ENCODE results near the gene SLC15A1. TPM values are rescaled to one million over a fixed set of nuclear protein-coding genes. Genes with fewer than 3 reads are reported as not detected.

SLC15A1 gene, protein sequence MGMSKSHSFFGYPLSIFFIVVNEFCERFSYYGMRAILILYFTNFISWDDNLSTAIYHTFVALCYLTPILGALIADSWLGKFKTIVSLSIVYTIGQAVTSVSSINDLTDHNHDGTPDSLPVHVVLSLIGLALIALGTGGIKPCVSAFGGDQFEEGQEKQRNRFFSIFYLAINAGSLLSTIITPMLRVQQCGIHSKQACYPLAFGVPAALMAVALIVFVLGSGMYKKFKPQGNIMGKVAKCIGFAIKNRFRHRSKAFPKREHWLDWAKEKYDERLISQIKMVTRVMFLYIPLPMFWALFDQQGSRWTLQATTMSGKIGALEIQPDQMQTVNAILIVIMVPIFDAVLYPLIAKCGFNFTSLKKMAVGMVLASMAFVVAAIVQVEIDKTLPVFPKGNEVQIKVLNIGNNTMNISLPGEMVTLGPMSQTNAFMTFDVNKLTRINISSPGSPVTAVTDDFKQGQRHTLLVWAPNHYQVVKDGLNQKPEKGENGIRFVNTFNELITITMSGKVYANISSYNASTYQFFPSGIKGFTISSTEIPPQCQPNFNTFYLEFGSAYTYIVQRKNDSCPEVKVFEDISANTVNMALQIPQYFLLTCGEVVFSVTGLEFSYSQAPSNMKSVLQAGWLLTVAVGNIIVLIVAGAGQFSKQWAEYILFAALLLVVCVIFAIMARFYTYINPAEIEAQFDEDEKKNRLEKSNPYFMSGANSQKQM
- total RNA-seq (2014; rRNA removed; shearing (Covaris generic)), result not detected in 2 replicates
- not detected in 2 replicates for polyA plus RNA-seq (2014; cell fraction: nucleus; rRNA removed)

DNA sequence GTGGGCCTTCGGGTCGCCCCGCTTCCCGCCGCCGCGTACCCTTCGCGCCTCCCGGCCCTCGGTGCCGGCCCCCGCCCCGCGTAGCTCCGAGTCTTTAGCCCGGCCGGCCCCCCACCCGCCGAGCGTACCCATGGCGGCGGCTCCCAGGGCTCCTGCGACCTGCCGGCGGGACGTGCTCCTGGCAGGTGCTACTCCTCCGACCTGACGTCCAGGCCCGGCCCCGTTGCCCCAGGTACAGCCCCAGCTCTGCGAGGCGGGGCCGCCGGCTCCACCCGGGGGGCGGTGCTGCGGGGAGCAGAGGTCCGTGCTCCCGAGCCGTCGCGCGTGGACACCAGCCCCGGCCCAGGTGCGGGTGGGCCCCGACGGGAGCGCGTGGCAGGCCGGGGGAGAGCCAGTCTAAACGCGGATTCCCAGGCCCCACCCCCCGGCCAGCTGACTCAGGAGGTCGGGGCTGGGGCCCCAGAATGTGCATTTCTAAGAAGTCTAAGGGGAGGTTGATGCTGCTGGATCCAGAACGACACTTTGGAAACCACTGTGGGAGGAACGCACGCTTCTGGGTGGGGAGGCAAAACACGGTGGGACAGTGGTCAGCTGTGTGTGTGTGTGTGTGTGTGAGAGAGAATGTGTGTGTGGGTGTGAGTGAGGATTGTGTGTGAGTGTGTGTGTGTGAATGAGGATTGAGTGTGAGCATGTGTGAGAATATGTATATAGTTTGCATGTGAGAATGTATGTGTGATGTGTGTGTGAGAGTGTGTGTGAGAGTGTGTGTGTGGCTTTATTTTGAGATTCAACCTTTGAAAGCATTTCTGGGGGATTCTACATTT lies at the start of gene SLC15A1:
Gene SLC15A1 (minus strand): TSS at position 206 of the 824 bp plus-strand sequence. CDS start 74 bp downstream, at position 132.
- DNase-seq (ENCODE audit: extremely low read depth, low read depth), result no peak

DNA sequence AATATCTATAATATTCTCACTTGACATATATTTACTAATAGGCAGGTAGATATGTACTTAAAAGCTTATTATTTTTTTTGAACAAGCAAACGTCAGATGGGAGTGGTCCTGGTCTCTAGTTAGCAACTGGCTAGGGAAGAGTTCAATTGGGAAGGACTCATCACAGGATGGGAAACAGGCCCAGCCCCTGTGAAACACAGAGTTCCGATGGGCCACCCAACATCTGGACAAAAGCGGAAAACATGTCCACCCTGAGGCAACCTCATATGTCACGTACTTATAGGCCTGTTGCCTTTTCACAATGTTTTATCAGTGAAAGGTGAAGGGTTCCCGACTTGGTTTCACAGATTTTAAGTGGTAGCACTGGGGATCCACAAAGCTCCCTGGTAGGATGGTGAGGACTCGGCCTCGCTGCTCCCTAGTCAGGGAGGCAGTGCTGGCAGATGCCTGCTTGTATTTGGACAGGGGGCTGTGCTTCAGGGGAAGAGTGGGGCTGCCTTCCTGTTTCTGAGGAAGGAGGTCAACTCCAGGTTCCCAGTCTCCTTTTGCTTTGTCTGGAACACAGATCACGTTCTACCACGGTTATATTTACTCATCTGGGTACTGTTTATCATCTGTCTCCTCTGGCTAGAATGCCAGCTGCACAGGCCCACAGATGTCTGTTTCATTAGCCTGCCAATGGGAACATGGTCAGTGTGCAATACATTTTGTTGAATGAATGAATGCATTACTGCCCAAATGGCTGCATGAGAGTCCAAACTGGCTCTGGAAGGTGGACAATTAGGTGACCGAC lies 49.4 kb upstream of the SLC15A1 start:
- DNase-seq (ENCODE audit: extremely low read depth, low read depth), result no peak

DNA sequence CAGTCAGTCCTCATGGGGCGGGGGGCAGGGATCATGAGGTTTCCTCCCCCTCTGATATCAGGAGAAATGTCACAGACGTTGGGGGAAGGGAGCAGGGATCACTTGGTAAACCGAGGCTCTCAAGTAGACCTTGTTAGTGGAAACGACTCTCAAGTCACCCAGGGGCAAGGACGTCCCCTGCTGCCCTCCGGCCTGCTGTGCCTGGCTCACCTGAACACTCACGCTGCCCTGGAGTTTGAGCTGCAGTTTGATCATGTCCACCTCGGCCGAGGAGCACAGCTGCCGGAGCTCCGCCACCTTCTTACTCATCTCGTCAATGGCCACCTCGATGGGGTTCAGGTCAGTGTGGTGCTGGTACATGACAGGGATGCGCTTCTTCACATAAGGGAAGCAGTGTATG lies 47.6 kb upstream of the SLC15A1 start:
- DNase-seq (ENCODE audit: extremely low read depth, low read depth), result no peak

DNA sequence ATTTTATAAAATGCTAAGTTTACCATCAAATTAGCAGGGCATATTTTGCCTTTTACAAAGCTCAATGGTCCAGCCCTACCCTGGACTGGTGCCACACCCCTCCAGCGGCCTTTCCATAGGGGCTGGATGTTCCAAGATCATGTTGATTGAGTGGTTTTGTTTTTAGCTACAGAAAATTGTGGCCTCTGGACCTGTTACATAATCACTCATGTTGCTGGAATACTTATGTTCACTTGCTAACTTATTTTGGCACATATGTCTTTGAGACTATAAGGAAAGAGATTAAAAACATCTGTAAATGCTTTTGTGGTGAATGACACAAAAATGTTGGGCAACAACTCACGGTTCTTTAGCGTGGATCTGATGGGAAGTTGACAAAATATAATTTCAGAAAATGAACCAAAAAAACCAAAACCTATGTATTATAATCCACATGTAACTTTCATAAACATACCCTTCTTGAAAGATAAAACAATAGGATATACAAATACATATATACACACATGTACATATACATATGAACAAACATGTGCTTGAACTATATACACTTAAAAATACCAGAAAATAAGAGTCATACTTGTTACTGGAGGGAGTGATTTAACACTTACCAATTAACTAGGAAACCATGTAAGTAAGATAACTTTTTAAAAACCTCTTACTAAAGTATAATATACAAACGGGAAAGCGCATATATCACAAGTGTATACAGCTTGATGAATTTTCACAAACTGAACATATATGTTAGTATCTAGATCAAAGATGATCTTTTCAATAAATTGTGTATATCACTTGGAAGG lies 46.6 kb upstream of the SLC15A1 start:
- DNase-seq (ENCODE audit: extremely low read depth, low read depth), result no peak

DNA sequence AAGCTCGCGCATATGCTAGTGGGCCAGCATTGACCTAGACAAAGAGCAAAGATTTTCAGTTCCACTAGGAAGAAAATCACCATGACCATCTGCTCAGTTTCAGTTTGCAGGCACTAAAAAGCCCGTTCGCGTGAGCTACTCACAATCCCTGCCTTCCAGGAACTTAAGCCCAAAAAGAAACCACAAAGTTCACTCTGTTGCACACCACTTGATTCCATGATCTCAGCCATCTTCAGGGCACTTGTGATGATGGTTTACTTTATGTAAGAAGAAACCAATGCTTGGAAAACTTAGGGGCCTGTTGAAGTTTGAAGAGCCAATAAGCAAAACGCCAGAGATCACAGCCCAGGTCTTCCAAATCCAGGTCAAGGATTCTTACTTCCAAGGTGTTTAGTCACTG lies 45.0 kb upstream of the SLC15A1 start:
- DNase-seq (ENCODE audit: extremely low read depth, low read depth), result no peak

DNA sequence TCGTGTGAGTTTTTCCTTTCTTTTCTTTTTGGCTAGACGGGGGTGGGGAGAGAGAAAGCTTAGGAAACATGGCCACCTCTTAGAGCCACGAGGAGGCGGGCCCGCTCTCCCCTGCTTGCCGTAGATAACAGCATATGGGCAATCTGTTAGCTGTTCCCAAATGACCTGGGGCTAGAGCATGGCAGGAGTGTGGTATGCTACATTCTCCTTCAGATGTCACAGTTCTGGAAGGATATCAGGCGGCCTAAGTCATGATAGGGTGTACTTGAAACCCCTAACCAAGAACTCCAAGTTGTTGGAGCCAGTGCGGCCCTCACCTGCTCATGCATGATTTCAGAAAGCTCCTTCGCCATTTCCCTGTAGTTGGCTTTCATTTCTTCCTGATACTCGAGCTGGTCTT lies 44.3 kb upstream of the SLC15A1 start:
- no peak for DNase-seq (ENCODE audit: extremely low read depth, low read depth)

DNA sequence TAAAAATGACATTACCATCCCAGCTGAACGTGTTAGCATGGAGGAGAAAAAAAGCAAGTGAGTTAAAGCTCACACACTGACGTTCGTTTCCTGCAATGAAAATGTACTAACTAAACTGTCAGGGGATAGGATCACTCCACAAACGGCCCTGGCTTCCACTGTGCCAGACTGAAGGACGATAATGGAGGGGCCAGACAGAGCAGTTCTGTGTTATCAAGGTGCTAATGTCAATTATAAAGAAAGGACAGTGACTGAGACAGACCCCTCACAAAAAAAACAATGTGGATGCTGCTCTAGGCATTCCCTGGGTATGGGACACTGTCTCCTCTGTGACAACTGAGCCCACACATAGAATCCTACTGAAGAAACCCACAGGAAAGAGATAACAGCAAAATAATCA lies 43.7 kb upstream of the SLC15A1 start:
- DNase-seq (ENCODE audit: extremely low read depth, low read depth), result no peak

DNA sequence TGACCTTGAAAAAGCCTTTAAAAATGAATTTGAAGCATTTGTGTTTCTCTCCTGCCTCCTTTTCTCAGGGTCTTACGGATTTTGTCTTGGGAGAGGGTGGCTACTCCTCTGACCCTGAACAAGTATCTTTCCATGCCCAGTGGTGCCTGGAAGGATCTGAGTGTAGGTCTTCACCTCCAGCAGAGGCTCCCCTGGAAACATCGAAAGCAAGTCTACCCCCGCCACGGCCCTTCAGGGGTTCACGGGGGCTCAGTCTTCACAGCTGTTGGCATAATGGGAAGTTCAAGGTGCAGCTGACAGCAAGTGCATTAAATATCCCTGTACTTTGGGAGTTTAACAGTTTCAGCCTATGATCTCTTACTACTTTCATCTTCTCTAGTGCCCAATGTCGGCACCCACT lies 42.7 kb upstream of the SLC15A1 start:
- DNase-seq (ENCODE audit: extremely low read depth, low read depth), result no peak

DNA sequence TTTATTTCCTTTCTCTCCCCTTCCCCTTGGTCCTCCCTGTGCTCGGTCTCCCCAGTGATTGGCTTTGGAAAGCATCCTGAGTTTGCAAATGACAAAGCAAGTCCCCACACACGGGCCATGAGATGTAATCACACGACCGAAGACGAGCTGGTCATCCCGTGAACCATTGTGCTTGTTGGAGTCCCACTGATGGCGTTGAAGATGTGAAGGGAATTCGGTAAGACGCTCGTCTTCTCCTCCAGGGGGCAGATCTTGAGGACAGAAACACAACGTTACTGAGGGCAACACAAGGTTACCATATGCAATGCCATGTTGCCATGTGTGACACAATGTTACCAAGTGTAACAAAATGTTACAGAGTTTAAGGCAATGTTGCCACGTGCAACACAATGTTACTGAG lies 42.0 kb upstream of the SLC15A1 start:
- DNase-seq (ENCODE audit: extremely low read depth, low read depth), result no peak

DNA sequence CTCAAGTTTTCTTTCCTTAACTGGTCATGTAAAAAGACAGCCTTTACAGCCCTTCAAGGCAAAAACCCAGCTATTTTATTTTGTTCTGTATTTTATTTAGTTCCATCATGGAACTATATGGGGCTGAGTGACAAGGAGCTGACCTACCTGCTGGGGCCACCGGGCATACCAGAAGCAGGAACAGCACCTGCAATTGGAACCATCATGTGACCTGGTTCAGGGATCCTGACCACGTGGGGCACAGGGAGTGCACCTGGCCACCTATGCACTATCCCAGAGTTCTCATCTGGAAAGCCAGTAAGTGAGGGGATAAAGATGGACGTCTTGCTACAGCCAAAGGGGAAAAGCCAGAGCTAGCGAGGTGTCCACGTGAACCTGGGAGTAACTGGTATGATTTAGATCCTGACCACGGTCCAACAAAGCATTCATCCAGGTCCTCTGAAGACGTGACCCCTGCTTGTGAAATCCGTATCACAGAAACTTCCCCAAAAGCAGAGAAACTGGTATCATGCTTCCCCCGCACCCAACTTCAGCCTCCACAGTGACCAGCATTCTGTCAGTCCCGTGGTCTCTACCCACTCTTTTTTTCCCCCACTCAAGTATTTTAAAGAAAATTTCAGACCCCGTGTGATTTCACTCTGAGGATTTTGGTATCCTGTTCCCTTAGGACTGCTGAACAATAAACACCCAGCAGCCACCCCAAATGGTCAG lies 40.5 kb upstream of the SLC15A1 start:
- DNase-seq (ENCODE audit: extremely low read depth, low read depth), result no peak

DNA sequence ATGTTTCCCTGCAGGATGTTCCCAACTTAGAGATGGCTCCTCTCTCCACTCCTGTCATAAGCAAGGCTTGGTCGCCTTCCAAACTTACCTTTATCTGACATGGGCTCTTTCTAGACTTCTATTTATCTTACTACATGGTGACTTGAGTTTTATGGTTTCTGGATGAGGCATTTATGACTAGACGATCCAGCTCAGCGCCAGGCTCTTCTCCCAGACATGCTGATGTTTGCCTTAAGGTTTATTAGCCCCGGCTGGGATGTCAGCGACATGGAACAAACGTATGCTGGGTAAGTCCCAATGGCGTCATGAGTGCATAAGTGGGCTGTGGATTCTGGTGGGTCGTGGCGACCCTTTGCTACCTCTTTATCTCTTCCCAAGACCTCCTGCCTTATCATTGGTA lies 39.8 kb upstream of the SLC15A1 start:
- no peak for DNase-seq (ENCODE audit: extremely low read depth, low read depth)

DNA sequence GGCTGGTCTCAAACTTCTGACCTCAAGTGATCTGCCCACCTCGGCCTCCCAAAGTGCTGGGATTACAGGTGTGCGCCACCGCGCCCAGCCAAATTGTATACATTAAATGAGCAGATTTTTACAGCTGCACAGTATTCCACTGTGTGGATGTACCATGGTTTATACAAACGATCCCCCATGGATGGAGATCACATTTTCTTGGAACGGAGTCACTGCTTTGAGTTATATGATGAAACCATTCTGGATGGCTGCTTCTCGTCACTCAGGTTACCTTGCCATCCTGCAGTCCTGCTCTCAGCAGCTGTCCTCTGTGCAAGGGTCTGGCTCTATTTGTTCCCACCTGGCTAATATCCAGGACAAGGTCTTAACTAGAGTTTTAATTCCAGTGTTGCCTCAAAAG lies 39.1 kb upstream of the SLC15A1 start:
- no peak for DNase-seq (ENCODE audit: extremely low read depth, low read depth)

DNA sequence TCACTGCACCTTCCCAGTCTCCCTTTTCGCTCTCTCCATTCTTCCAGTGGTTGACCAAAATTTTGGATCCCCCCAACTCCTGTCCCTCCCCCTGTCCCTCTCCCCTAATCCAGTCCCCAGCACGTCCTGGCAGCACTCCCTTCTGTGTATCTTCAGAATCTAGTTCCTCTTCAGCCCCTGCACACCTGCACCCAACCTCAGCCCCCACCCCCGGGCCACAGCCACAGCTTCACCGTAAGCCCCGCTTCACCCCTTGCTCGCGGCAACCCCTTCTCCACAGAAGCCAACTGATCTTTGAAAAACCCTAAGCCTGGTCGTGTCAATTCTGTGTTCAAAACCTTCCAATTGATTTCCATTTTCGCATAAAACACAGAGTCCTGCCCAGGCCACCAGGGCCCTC lies 35.5 kb upstream of the SLC15A1 start:
- no peak for DNase-seq (ENCODE audit: extremely low read depth, low read depth)

DNA sequence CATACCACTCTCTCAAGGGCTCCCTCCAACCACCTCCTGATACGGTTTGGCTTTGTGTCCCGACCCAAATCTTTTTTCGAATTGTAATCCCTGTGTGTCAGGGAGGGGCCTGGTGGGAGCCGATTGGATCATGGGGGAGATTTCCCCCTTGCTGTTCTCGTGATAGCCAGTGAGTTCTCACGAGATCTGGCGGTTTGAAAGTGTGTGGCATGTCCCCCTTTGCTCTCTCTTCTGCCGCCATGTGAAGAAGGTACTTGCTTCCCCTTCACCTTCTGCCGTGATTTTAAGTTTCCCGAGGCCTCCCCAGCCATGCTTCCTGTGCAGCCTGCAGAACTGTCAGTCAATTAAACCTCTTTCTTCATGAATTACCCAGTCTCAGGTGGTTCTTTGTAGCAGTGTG lies 34.7 kb upstream of the SLC15A1 start:
- no peak for DNase-seq (ENCODE audit: extremely low read depth, low read depth)

DNA sequence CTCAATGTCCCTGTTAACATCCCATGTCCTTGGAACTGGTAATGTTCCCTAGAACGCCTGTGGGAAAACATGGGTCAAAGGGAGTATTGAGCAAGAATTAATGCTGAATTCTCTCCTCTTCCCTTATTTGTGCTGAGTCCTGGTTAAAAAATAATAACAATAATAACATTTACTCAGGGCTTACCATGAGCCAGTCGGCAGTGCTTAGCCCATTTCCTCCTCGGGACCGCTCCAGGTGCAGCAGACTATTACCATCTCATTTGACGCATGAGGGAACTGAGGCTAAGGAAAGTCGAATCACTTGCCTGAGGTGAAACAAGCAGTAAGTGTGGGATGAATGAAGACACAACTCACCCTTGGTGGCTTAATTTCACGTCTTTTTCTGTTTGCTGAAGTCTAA lies 33.6 kb upstream of the SLC15A1 start:
- no peak for DNase-seq (ENCODE audit: extremely low read depth, low read depth)

DNA sequence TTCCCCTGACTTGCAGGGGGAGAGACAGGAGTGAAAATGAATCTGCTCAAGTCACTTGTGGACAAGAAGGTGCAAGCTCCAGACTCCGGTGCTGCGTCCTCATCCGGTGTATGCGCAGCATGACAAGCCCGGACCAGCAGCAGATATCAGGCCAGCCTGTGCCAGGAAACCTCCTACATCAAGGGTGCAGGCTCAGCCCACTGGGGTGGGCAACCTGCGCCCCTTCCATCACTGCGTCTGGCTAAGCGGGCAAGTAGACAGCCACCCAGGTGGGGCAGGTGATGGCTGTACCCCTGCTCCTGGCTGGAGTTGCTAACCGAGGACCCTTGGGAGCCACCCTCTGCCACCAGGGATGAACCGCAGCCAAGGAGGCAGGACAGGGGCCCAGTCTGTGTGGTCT lies 32.9 kb upstream of the SLC15A1 start:
- DNase-seq (ENCODE audit: extremely low read depth, low read depth), result no peak

DNA sequence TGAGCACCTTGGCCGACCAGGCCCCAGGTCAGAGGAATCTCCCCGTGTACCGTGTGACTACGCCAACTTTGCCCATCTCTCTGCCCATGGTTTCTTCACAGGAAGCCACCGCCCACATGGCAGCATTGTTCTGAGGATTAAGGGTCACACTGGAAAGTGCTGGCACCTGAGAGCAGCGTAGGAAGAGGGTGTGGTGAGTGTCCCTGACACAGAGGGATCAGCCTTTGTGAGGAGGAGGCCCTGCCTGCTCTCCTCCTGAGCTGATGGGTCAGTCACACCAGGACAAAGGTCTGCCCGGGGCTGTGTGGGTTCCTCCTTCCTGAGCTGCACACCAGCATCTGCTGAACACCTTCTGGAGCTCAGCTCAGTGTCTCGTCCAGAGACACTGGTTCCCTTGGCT lies 32.2 kb upstream of the SLC15A1 start:
- no peak for DNase-seq (ENCODE audit: extremely low read depth, low read depth)

DNA sequence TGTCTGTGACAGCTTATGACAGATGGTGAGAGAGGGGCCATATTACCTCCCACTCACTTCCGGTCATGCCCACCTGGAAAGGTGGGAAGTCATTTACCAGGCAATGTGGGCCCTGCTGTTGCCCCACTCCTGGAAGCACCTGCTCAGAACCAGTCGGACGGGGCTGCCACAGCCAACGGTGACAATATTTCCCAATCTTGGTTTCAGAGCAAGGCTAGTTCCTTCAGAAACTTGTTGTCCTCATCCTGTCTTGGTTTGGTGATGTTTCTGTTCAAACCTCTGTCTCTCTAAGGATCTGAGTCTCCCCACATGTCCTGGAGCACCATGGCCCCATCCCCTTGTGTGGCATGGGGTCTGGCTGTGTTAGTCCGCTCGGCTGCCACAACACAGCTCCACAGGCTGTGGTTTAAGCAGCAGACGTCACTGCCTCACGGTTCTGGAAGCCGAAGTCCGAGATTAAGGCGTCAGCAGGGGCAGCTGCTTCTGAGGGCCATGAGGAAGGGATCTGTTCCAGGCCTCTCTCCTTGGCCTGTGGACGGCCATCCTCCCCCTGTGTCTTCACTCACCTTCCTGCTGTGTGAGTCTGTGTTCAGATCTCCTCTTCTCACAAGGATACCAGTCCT lies 31.5 kb upstream of the SLC15A1 start:
- DNase-seq (ENCODE audit: extremely low read depth, low read depth), result no peak

DNA sequence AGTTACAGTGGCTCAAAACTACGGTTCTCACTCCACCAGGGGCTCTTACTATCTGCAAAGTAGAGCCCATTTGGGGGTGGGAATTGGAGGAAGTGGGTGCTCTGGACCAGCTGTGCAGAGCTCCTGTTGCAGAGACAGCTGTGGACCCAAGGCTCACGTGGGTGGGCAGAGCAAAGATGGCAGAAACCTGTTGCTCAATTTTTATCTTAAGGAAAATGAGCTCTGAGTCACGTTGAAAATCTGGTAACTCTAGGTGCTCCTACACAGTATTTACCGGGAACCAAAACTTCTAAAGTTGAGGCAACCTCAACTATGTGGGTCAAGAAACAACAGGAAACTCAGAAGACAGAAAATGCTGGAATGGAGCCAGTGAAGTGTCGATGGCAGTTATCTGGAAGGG lies 30.2 kb upstream of the SLC15A1 start:
- DNase-seq (ENCODE audit: extremely low read depth, low read depth), result no peak

Measured in NCI-H460 (cell line).